CD14-positive monocyte (primary cell): ENCODE data around the gene ACSF3. TPM values are rescaled to one million over a fixed set of nuclear protein-coding genes. Genes with fewer than 3 reads are reported as not detected.

Source experiments
- DNase-seq, 3 donors: peaks; one replicate each; pipeline ENCODE4 v3.0.0-alpha.2; 2011 to 2022
- H2AFZ ChIP-seq: 2 replicates; pipeline ENCODE4 v1.6.0; 2012; ENCODE audit warnings: mild to moderate bottlenecking, low read depth, low read length, inconsistent platforms; ENCODE audit not compliant: insufficient read depth, poor library complexity, severe bottlenecking
- H3K27ac ChIP-seq, 2 donors: 1 replicate in 1 of 2; 2 replicates in 1 of 2; pipeline ENCODE4 v1.5.1; 2012 to 2013; ENCODE audit warnings: low read length in 2 of 2, control low read depth in 1 of 2, inconsistent platforms in 1 of 2, low read depth in 1 of 2, mild to moderate bottlenecking in 1 of 2
- H3K27me3 ChIP-seq, 2 donors: one replicate each; pipeline versions ENCODE4 v1.6.0 to v1.6.1; 2011 to 2013; ENCODE audit warnings: low read length in 2 of 2; ENCODE audit not compliant: control insufficient read depth in 2 of 2, insufficient read depth in 2 of 2
- H3K36me3 ChIP-seq, 2 donors: replicated peaks in 1 of 2; 1 replicate in 1 of 2; 2 replicates in 1 of 2; pipeline versions ENCODE4 v1.5.1 to v1.6.1; 2012 to 2013; ENCODE audit warnings: low read length in 2 of 2, control low read depth in 1 of 2, inconsistent platforms in 1 of 2, mild to moderate bottlenecking in 1 of 2; ENCODE audit not compliant: insufficient read depth in 2 of 2, control insufficient read depth in 1 of 2
- H3K4me1 ChIP-seq, 2 donors: 1 replicate in 1 of 2; 2 replicates in 1 of 2; pipeline versions ENCODE4 v1.5.1 to v1.6.1; 2012 to 2013; ENCODE audit warnings: low read length in 2 of 2, control low read depth in 1 of 2, inconsistent platforms in 1 of 2, mild to moderate bottlenecking in 1 of 2, moderate library complexity in 1 of 2; ENCODE audit not compliant: insufficient read depth in 2 of 2, control insufficient read depth in 1 of 2
- H3K4me2 ChIP-seq: replicated peaks from 2 replicates; pipeline ENCODE3; 2012; ENCODE audit warnings: low read length, moderate library complexity, mild to moderate bottlenecking; ENCODE audit not compliant: poor library complexity, severe bottlenecking; ENCODE audit errors: extremely low read depth
- H3K4me3 ChIP-seq, 3 experiments: fragments of 200-600 bp in 1 of 3; sonication (generic) in 1 of 3; replicated peaks in 1 of 3; 1 replicate in 2 of 3; 2 replicates in 1 of 3; pipeline ENCODE4 v1.5.1; 2011 to 2013; ENCODE audit warnings: low read length in 3 of 3, mild to moderate bottlenecking in 3 of 3, control low read depth in 2 of 3, low read depth in 2 of 3, inconsistent platforms in 1 of 3, moderate library complexity in 1 of 3
- H3K79me2 ChIP-seq: 2 replicates; pipeline ENCODE4 v1.6.0; 2012; ENCODE audit warnings: mild to moderate bottlenecking, control low read depth, inconsistent platforms, low read length, moderate library complexity; ENCODE audit not compliant: insufficient read depth
- H3K9ac ChIP-seq: 2 replicates; pipeline ENCODE4 v1.6.0; 2017; ENCODE audit warnings: low read length, mild to moderate bottlenecking; ENCODE audit not compliant: insufficient read depth, poor library complexity, severe bottlenecking
- H3K9me3 ChIP-seq, 2 donors: replicated peaks in 1 of 2; 1 replicate in 1 of 2; 2 replicates in 1 of 2; pipeline versions ENCODE4 v1.5.1 to v1.6.1; 2012 to 2013; ENCODE audit warnings: low read length in 2 of 2, control low read depth in 1 of 2; ENCODE audit not compliant: control insufficient read depth in 1 of 2, insufficient read depth in 1 of 2
- H4K20me1 ChIP-seq: 2 replicates; pipeline ENCODE4 v1.6.0; 2012; ENCODE audit warnings: mild to moderate bottlenecking, low read length, control low read depth, moderate library complexity; ENCODE audit not compliant: insufficient read depth
- H3K27ac Mint-ChIP-seq, 7 donors: one replicate each; pipeline ENCODE4 v1.8.0; 2020; ENCODE audit warnings: mild to moderate bottlenecking in 7 of 7, mixed read lengths in 7 of 7, moderate library complexity in 6 of 7, inconsistent platforms in 2 of 7
- H3K27me3 Mint-ChIP-seq, 3 donors: one replicate each; pipeline ENCODE4 v1.8.0; 2021 to 2022; ENCODE audit warnings: low read depth in 3 of 3, mild to moderate bottlenecking in 3 of 3, mixed read lengths in 3 of 3, moderate library complexity in 3 of 3, inconsistent platforms in 1 of 3
- H3K36me3 Mint-ChIP-seq, 2 donors: one replicate each; pipeline ENCODE4 v1.8.0; 2020; ENCODE audit warnings: mixed read lengths in 2 of 2, inconsistent platforms in 1 of 2, mild to moderate bottlenecking in 1 of 2
- H3K4me1 Mint-ChIP-seq: one replicate; pipeline ENCODE4 v1.8.0; 2020; ENCODE audit warnings: mild to moderate bottlenecking, mixed read lengths
- H3K4me3 Mint-ChIP-seq, 2 donors: one replicate each; pipeline ENCODE4 v1.8.0; 2020; ENCODE audit warnings: mild to moderate bottlenecking in 2 of 2, mixed read lengths in 2 of 2, moderate library complexity in 1 of 2
- H3K9me3 Mint-ChIP-seq, 7 donors: one replicate each; pipeline ENCODE4 v1.8.0; 2020 to 2022; ENCODE audit warnings: mixed read lengths in 7 of 7, mild to moderate bottlenecking in 6 of 7, moderate library complexity in 6 of 7, inconsistent platforms in 2 of 7
- CTCF ChIP-seq: fragments of 200-600 bp; IDR thresholded peaks from one replicate; pipeline ENCODE4 v1.8.0; 2022; ENCODE audit warnings: antibody characterized with exemption, mild to moderate bottlenecking
- WGBS: methylation state at CpG from one replicate; pipeline ENCODE4 v1.1.5; 2013; ENCODE audit warnings: missing lambda C conversion rate; ENCODE audit not compliant: insufficient coverage; 5-methylcytosine and 5-hydroxymethylcytosine counted together
- intact Hi-C, 2 donors: fragments of 100-400 bp; cut with micrococcal nuclease; formaldehyde crosslinking; loops; one replicate each; pipeline versions ENCODE4 v1.15.0 to v1.15.1; 2023
- polyA plus RNA-seq, 3 donors: library from polyadenylated mRNA; depleted of rRNA in 1 of 3; unstranded in 2 of 3; stranded (reverse) in 1 of 3; fragments of 300-500 nt in 2 of 3; fragments of >200 nt in 1 of 3; fragmentation: Illumina TruSeq in 2 of 3; gene quantifications; 1 replicate in 2 of 3; 2 replicates in 1 of 3; pipeline ENCODE4 v1.2.3, GENCODE V29; 2012 to 2021

The ACSF3 gene
- polyA plus RNA-seq, 3 donors = 23.5 to 26.7 (median 26.4) TPM

DNA sequence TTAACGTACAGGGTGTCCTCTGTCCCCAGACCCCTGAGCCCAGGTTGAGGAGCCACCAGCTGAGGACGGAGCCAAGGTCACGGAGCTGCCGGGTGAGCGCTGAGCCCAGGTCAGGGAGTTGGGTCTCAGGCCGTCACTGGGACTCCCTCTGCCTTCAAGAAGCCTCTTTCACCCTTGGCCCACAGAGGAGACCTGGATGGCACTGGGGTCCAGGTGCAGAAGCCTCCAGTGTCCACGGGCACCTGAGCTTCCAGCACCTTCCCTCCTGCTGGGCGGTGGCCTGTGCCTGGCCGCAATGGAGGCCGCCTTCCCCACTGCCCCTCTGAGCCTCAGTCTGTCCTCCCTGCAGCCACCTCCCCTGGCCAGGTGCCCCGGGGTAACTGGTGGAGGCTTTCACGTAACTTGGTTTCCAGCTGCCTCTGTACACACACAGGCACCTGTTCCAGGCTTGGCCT, 46.3 kb downstream of the ACSF3 start:
- no peak overlapping the region for H3K4me2 ChIP-seq
- H3K4me1 ChIP-seq = no peaks in the 10 kb centered on the region
- no peaks in the 10 kb centered on the region for H3K9me3 ChIP-seq
- no peak for TF ChIP-seq CTCF
- H3K9me3 Mint-ChIP-seq = peaks cover 0 to 3% (median 0%) of the 10 kb centered on the region in 7 donors
- no peak overlapping the region for H3K4me3 Mint-ChIP-seq
- no peak overlapping the region for H2AFZ ChIP-seq
- peaks cover 0 to 2% (median 1%) of the 10 kb centered on the region in 3 donors for H3K27me3 Mint-ChIP-seq
- no peak for DNase-seq
- peaks cover 49 to 74% of the 10 kb centered on the region in 2 donors for H3K36me3 ChIP-seq
- 96% methylated on average over 10 of the region's 12 CpGs for WGBS
- H3K79me2 ChIP-seq = no peaks in the 10 kb centered on the region
- no peaks in the 10 kb centered on the region for H3K27me3 ChIP-seq
- H3K36me3 Mint-ChIP-seq = peaks cover 46 to 79% of the 10 kb centered on the region in 2 donors
- peaks cover 16% of the 10 kb centered on the region for H4K20me1 ChIP-seq
- H3K27ac Mint-ChIP-seq = peak overlapping the region in 1 of 7 donors; percentile 33
- H3K9ac ChIP-seq = no peak overlapping the region
- H3K27ac ChIP-seq = no peak overlapping the region
- intact Hi-C loops = no loop called here
- H3K4me1 Mint-ChIP-seq = no peaks in the 10 kb centered on the region
- H3K4me3 ChIP-seq = no peak overlapping the region

DNA sequence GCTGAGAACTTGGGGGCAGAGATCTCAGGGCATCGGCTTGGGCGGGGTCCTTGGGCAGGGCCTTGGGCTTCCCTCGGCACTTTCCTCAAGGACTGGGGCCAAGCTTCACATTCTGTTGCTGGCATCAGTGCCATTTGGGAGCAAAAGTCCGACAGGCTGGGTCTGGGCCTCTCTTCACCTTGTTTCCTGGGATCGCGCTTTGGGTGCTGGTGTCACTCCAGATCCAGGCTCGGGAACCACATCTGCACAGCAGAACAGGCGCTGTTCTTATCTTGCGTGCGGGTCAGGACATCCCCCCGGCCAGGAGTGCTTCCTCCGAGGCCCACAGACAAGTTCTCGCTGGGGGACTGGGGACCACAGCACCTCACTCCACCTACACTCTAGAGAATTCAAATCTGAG, 46.7 kb downstream of the ACSF3 start:
- Histone ChIP-seq H3K36me3 (peaks cover 49 to 74% of the 10 kb centered on the region in 2 donors), H3K4me2 (no peak overlapping the region), H2AFZ (no peak overlapping the region), H3K27me3 (no peaks in the 10 kb centered on the region), H3K79me2 (no peaks in the 10 kb centered on the region), H3K9ac (no peak overlapping the region), H4K20me1 (peaks cover 11% of the 10 kb centered on the region), H3K4me3 (no peak overlapping the region), H3K4me1 (no peaks in the 10 kb centered on the region), H3K27ac (no peak overlapping the region), H3K9me3 (peaks cover 0 to under 1% of the 10 kb centered on the region in 2 donors)
- peak overlapping the region in 3 of 7 donors; percentile 6 to 53 (median 33) for H3K27ac Mint-ChIP-seq
- TF ChIP-seq CTCF = no peak
- peaks cover 44 to 79% of the 10 kb centered on the region in 2 donors for H3K36me3 Mint-ChIP-seq
- H3K4me1 Mint-ChIP-seq = no peaks in the 10 kb centered on the region
- peaks cover 0 to 2% (median 1%) of the 10 kb centered on the region in 3 donors for H3K27me3 Mint-ChIP-seq
- H3K4me3 Mint-ChIP-seq = no peak overlapping the region
- intact Hi-C loops = no loop called here
- 94% methylated on average over 6 of the region's 13 CpGs for WGBS
- DNase-seq = no peak
- peaks cover 0 to 3% (median 0%) of the 10 kb centered on the region in 7 donors for H3K9me3 Mint-ChIP-seq
